Stimulated activated CD4-positive, alpha-beta T cell treated with anti-CD3 and anti-CD28 coated beads, TNF-alpha, amount 100 ng/mL, for 24 hours (primary cell): Measurements from ENCODE around the gene PDE4D.
"Not testable (repeated sequence)": the region's sequence is repeated elsewhere in the genome, so short reads cannot be mapped to it uniquely, and the experiment has no call there.

Experiments
- DNase-seq, 3 experiments: peaks; one replicate each; pipeline ENCODE4 v3.0.0-alpha.2; 2020; ENCODE audit warnings: low read depth in 3 of 3

The PDE4D gene

GRCh38 chr5:59474324-59474723, 419.2 kb downstream of the PDE4D start:
- no peak for DNase-seq

- DNase-seq = no peak
These were observed 419.9 kb downstream of the PDE4D start for GRCh38 chr5:59473611-59474010.

GRCh38 chr5:59471463-59471862, 422.1 kb downstream of the PDE4D start:
- no peak for DNase-seq

GRCh38 chr5:59467969-59468368, 425.6 kb downstream of the PDE4D start:
- DNase-seq = no peak

- DNase-seq = no peak
These were observed 427.3 kb downstream of the PDE4D start for GRCh38 chr5:59466271-59466670.

GRCh38 chr5:59464969-59465368, 428.6 kb downstream of the PDE4D start:
- DNase-seq = no peak

GRCh38 chr5:59463618-59464166, 429.8 kb downstream of the PDE4D start:
- not testable (repeated sequence) for DNase-seq

GRCh38 chr5:59462956-59463355, 430.6 kb downstream of the PDE4D start:
- no peak for DNase-seq

GRCh38 chr5:59460368-59461153, 433.0 kb downstream of the PDE4D start:
- DNase-seq = no peak

GRCh38 chr5:59458966-59459729, 434.4 kb downstream of the PDE4D start:
- no peak for DNase-seq

- DNase-seq = no peak
These were observed 435.2 kb downstream of the PDE4D start for GRCh38 chr5:59458321-59458720.

- no peak for DNase-seq
These were observed 443.5 kb downstream of the PDE4D start for GRCh38 chr5:59449905-59450644.

GRCh38 chr5:59446356-59446755, 447.2 kb downstream of the PDE4D start:
- no peak for DNase-seq

- DNase-seq = no peak
These were observed 447.8 kb downstream of the PDE4D start for GRCh38 chr5:59445741-59446140.

GRCh38 chr5:59439303-59439702, 454.2 kb downstream of the PDE4D start:
- DNase-seq = no peak

- DNase-seq = no peak
These were observed 456.4 kb downstream of the PDE4D start for GRCh38 chr5:59437176-59437575.

GRCh38 chr5:59436364-59437148, 457.0 kb downstream of the PDE4D start:
- no peak for DNase-seq

- no peak for DNase-seq
These were observed 460.4 kb downstream of the PDE4D start for GRCh38 chr5:59433174-59433573.

- DNase-seq = no peak
These were observed 463.4 kb downstream of the PDE4D start for GRCh38 chr5:59430066-59430685.

GRCh38 chr5:59428391-59428790, 465.1 kb downstream of the PDE4D start:
- no peak for DNase-seq

GRCh38 chr5:59424515-59424914, 469.0 kb downstream of the PDE4D start:
- DNase-seq = no peak
